ENCODE data around the gene RGS6.

GRCh38 chr14:72443991-72444441 is 511.8 kb downstream of the RGS6 start:
- TF ChIP-seq POLR2A (IDR thresholded peaks at IDR 0.05) (no peak), CTCF (IDR thresholded peaks at IDR 0.05) (no peak)
